ENCODE results near the gene RAB35.

The RAB35 gene

GRCh38 chr12:120086801-120087621 is 29.5 kb downstream of the RAB35 start (continued):
- TF ChIP-seq FEZF1 (tag by site-specific recombination; IDR thresholded peaks at IDR 0.05) (no peak), YY2 (tag by site-specific recombination; IDR thresholded peaks at IDR 0.05) (0 out of 2 replicates have a peak, but pooled peaks have one; percentile 52), ZSCAN4 (tag by site-specific recombination; IDR thresholded peaks at IDR 0.05) (no peak), ZBTB10 (tag by site-specific recombination; IDR thresholded peaks at IDR 0.05) (peak; percentile 94), ZNF645 (tag by site-specific recombination; IDR thresholded peaks at IDR 0.05) (no peak), ZNF596 (tag by site-specific recombination; IDR thresholded peaks at IDR 0.05) (no peak), ZBTB26 (tag by site-specific recombination; optimal IDR thresholded peaks at IDR 0.05) (peak; percentile 60), SALL2 (tag by site-specific recombination; IDR thresholded peaks at IDR 0.05; ENCODE audit: borderline replicate concordance) (no peak), ZFHX2 (tag by site-specific recombination; conservative IDR thresholded peaks at IDR 0.05) (peak; percentile 64), HOXA7 (CRISPR knock-in tag; IDR thresholded peaks at IDR 0.05; ENCODE audit: borderline replicate concordance) (no peak), ZNF26 (tag by site-specific recombination; IDR thresholded peaks at IDR 0.05) (no peak), ZNF2 (tag by site-specific recombination; IDR thresholded peaks at IDR 0.05) (peak; percentile 93), ZSCAN23 (tag by site-specific recombination; IDR thresholded peaks at IDR 0.05) (peak; percentile 84; the same call in 1 of the 2 replicates), ZNF132 (tag by site-specific recombination; IDR thresholded peaks at IDR 0.05; ENCODE audit: borderline replicate concordance) (no peak), ZNF398 (tag by site-specific recombination; IDR thresholded peaks at IDR 0.05) (no peak), ZNF202 (tag by site-specific recombination; IDR thresholded peaks at IDR 0.05; ENCODE audit: borderline replicate concordance) (no peak), ELK4 (IDR thresholded peaks at IDR 0.05; ENCODE audit: borderline replicate concordance, low read depth, low read length) (no peak), ZNF501 (tag by site-specific recombination; IDR thresholded peaks at IDR 0.05) (peak; percentile 73; the same call in 1 of the 2 replicates), RBAK (tag by site-specific recombination; IDR thresholded peaks at IDR 0.05) (no peak), ZNF777 (tag by site-specific recombination; IDR thresholded peaks at IDR 0.05; ENCODE audit: borderline replicate concordance) (no peak), ZNF394 (tag by site-specific recombination; IDR thresholded peaks at IDR 0.05; ENCODE audit: borderline replicate concordance) (peak; percentile 77; the same call in 1 of the 2 replicates), OVOL3 (tag by site-specific recombination; IDR thresholded peaks at IDR 0.05) (no peak), BCL11B (tag by site-specific recombination; IDR thresholded peaks at IDR 0.05; ENCODE audit: low read depth) (no peak), ZNF664 (tag by site-specific recombination; IDR thresholded peaks at IDR 0.05) (no peak), ZNF174 (tag by site-specific recombination; IDR thresholded peaks at IDR 0.05) (no peak), ZNF670 (tag by site-specific recombination; IDR thresholded peaks at IDR 0.05; ENCODE audit: low read depth) (no peak), ZNF350 (tag by site-specific recombination; IDR thresholded peaks at IDR 0.05) (no peak), OSR2 (tag by site-specific recombination; IDR thresholded peaks at IDR 0.05) (peak; percentile 75)

Measured in HEK293 (cell line).